Loucy (cell line): ENCODE data around the gene RCOR1.

Experiments
- H2AFZ ChIP-seq: fragments of 200-600 bp; sonication (generic); 2 replicates; pipeline ENCODE4 v1.6.0; 2016; ENCODE audit warnings: antibody characterized with exemption, mild to moderate bottlenecking, low read length, moderate library complexity
- H3F3A ChIP-seq: fragments of 200-600 bp; 2 replicates; pipeline ENCODE4 v1.6.0; 2016; ENCODE audit warnings: antibody characterized with exemption, low read depth, mild to moderate bottlenecking
- H3K27me3 ChIP-seq: fragments of 200-600 bp; sonication (generic); 2 replicates; pipeline ENCODE4 v1.6.1; 2014; ENCODE audit warnings: low read length, mild to moderate bottlenecking; ENCODE audit not compliant: insufficient read depth, poor library complexity, severe bottlenecking
- H3K36me3 ChIP-seq: fragments of 200-600 bp; sonication (generic); 2 replicates; pipeline ENCODE4 v1.6.1; 2016; ENCODE audit warnings: low read length; ENCODE audit not compliant: insufficient read depth
- H3K4me1 ChIP-seq: fragments of 200-600 bp; sonication (generic); 2 replicates; pipeline ENCODE4 v1.5.1; 2014; ENCODE audit warnings: low read length, mild to moderate bottlenecking; ENCODE audit not compliant: insufficient read depth, poor library complexity, severe bottlenecking
- H3K4me2 ChIP-seq: fragments of 200-600 bp; sonication (generic); 2 replicates; pipeline ENCODE4 v1.6.0; 2014; ENCODE audit warnings: antibody characterized with exemption, low read length, low read depth, mild to moderate bottlenecking; ENCODE audit not compliant: poor library complexity, severe bottlenecking
- H3K4me3 ChIP-seq: fragments of 200-600 bp; sonication (generic); 2 replicates; pipeline ENCODE4 v1.5.1; 2014; ENCODE audit warnings: low read length, mild to moderate bottlenecking, mixed read lengths; ENCODE audit not compliant: poor library complexity, severe bottlenecking
- H3K79me2 ChIP-seq: fragments of 200-600 bp; sonication (generic); 2 replicates; pipeline ENCODE4 v1.6.1; 2014; ENCODE audit warnings: low read length; ENCODE audit not compliant: insufficient read depth
- H3K9ac ChIP-seq: fragments of 200-600 bp; sonication (generic); 2 replicates; pipeline ENCODE4 v1.6.0; 2014; ENCODE audit warnings: mild to moderate bottlenecking, low read depth, low read length, moderate library complexity; ENCODE audit not compliant: poor library complexity, severe bottlenecking
- H3K9me2 ChIP-seq: fragments of 200-600 bp; sonication (generic); replicated peaks from 2 replicates; pipeline ENCODE4 v1.6.1; 2016; ENCODE audit warnings: low read depth, low read length, mixed read lengths
- H3K9me3 ChIP-seq: fragments of 200-600 bp; sonication (generic); 2 replicates; pipeline ENCODE4 v1.6.1; 2014; ENCODE audit warnings: mild to moderate bottlenecking, antibody characterized with exemption, low read length, low read depth; ENCODE audit not compliant: insufficient read depth
- H4K20me1 ChIP-seq: fragments of 200-600 bp; sonication (generic); 2 replicates; pipeline ENCODE4 v1.6.0; 2014; ENCODE audit warnings: antibody characterized with exemption, low read length, mild to moderate bottlenecking; ENCODE audit not compliant: insufficient read depth, poor library complexity, severe bottlenecking
- EZH2phosphoT487 ChIP-seq: fragments of 200-600 bp; IDR thresholded peaks from 2 replicates; pipeline ENCODE4 v1.6.1; 2018; ENCODE audit warnings: antibody characterized with exemption, mild to moderate bottlenecking, moderate library complexity, borderline replicate concordance
- TF ChIP-seq, protein P1 (sequence below): fragments of 200-600 bp; sonication (generic); conservative IDR thresholded peaks from 2 replicates; pipeline ENCODE4 v1.5.1; 2014; ENCODE audit warnings: mild to moderate bottlenecking, antibody characterized with exemption, low read length

RCOR1 gene

DNA sequence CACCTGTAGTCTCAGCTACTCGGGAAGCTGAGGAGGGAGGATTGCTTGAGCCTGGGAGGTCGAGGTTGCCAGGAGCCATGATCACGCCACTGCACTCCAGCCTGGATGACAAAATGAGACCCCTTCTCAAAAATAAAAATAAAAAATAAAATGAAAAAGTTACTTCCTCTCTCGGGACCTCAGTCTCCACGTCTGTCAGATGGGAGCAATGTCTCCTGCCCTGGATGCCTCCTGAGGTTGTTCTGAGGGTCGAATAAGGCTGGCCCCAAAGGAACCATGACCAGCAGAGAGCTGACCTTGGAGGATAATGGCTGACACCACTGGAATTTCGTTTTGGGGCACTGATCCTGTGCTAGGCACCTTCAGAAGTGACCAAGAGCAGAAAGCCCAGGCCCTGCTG is 13.6 kb upstream of the RCOR1 start:
- Histone ChIP-seq H3K9ac (no peak overlapping the region), H3F3A (no peaks in the 10 kb centered on the region)

DNA sequence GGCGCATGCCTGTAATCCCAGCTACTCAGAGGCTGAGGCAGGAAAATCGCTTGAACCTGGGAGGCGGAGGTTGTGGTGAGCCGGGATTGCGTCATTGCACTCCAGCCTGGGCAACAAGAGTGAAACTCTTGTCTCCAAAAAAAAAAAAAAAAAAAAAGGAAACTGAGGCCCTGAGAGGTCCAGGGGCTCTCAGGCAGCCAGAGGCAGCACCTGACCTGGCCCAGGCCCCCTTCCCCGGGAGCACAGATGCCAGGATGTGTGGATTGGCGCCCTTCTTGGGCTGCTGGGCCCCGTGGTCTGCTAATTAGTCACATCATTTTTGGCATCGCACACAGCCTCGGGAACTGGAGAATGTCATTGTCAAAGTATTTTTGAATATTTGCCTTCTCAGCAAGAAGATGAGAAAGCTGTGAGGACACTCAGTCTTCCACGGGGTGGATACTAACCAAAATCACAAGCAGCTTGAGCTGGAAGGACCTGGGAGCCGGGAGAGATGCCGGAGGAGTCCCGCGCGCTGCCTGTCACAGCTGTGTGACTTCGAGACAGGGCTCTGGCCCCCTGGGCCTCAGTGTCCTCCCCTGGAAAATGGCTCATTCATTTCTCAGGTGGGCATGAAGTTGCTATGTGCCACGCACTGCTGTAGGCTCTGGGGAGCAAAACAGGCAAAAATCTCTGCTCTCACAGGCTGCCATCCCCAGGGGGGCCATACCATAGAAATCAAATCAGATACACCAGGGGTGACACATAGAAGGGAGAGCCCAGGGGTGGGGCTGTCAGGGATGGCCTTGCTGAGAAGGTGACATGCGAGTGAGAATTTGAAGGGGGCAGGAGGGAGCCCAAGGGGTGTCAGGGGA is 12.5 kb upstream of the RCOR1 start:
- Histone ChIP-seq H3K4me3 (no peak overlapping the region), H2AFZ (no peak overlapping the region)
- TF ChIP-seq EZH2phosphoT487: no peak
- TF ChIP-seq, protein P1, sequence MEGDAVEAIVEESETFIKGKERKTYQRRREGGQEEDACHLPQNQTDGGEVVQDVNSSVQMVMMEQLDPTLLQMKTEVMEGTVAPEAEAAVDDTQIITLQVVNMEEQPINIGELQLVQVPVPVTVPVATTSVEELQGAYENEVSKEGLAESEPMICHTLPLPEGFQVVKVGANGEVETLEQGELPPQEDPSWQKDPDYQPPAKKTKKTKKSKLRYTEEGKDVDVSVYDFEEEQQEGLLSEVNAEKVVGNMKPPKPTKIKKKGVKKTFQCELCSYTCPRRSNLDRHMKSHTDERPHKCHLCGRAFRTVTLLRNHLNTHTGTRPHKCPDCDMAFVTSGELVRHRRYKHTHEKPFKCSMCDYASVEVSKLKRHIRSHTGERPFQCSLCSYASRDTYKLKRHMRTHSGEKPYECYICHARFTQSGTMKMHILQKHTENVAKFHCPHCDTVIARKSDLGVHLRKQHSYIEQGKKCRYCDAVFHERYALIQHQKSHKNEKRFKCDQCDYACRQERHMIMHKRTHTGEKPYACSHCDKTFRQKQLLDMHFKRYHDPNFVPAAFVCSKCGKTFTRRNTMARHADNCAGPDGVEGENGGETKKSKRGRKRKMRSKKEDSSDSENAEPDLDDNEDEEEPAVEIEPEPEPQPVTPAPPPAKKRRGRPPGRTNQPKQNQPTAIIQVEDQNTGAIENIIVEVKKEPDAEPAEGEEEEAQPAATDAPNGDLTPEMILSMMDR: no peak

More for the DNA sequence above, 13.6 kb upstream of the RCOR1 start:
- no peaks in the 10 kb centered on the region for H3K9me3 ChIP-seq
- no peak overlapping the region for H3K4me2 ChIP-seq
- no peaks in the 10 kb centered on the region for H3K36me3 ChIP-seq
- no peaks in the 10 kb centered on the region for H3K4me1 ChIP-seq
- no peaks in the 10 kb centered on the region for H3K27me3 ChIP-seq
- H3K79me2 ChIP-seq: no peaks in the 10 kb centered on the region
- H3K4me3 ChIP-seq: no peak overlapping the region
- no peak overlapping the region for H2AFZ ChIP-seq
- no peaks in the 10 kb centered on the region for H4K20me1 ChIP-seq
- no peaks in the 10 kb centered on the region for H3K9me2 ChIP-seq
- TF ChIP-seq, protein P1: no peak
- no peak for TF ChIP-seq EZH2phosphoT487

DNA sequence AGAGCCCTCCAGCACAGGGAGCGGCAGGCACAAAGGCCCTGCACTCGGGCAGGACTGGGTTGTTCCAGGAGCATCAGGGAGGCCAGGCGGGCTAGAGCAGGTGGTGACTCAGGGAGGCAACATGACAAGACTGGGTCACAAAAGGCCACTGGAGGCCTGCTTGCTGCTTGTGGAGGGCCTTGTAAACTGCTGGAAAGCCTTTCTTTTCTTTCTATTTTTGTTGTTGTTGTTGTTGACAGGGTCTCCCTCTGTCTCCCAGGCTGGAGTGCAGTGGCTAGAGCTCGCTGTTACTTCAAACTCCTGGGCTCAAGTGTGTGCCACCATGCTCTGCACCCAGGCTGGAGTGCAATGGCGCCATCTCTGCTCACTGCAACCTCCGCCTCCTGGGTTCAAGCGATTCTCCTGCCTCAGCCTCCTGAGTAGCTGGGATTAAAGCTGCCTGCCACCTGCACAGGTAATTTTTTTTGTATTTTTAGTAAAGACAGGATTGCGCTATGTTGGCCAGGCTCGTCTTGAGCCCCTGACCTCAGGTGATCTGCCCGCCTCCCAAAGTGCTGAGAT is 11.8 kb upstream of the RCOR1 start:
- Histone ChIP-seq H3K79me2 (no peaks in the 10 kb centered on the region), H2AFZ (no peak overlapping the region), H3K4me1 (no peaks in the 10 kb centered on the region), H3K9me2 (no peaks in the 10 kb centered on the region), H3K9ac (no peak overlapping the region), H3K9me3 (no peaks in the 10 kb centered on the region), H3K27me3 (no peaks in the 10 kb centered on the region), H3K4me2 (no peak overlapping the region), H3K36me3 (no peaks in the 10 kb centered on the region), H3F3A (no peaks in the 10 kb centered on the region), H3K4me3 (no peak overlapping the region), H4K20me1 (no peaks in the 10 kb centered on the region)
- no peak for TF ChIP-seq EZH2phosphoT487
- TF ChIP-seq, protein P1: no peak

More for the DNA sequence above, 12.5 kb upstream of the RCOR1 start:
- Histone ChIP-seq H3K9me3 (no peaks in the 10 kb centered on the region), H3K4me1 (no peaks in the 10 kb centered on the region), H3K4me2 (no peak overlapping the region), H4K20me1 (no peaks in the 10 kb centered on the region), H3K9ac (no peak overlapping the region), H3K79me2 (no peaks in the 10 kb centered on the region), H3F3A (no peaks in the 10 kb centered on the region), H3K36me3 (no peaks in the 10 kb centered on the region), H3K9me2 (no peaks in the 10 kb centered on the region), H3K27me3 (no peaks in the 10 kb centered on the region)
